ENCODE data around the gene ITGA3. TPM values are rescaled to one million over a fixed set of nuclear protein-coding genes. Genes with fewer than 3 reads are reported as not detected.
A peak's percentile ranks its signal among the peaks of the same experiment; 100 is the strongest.

ITGA3 gene
- polyA plus RNA-seq, 1 of the 3 experiments (the other 2 are of a cell fraction): 766 TPM

DNA sequence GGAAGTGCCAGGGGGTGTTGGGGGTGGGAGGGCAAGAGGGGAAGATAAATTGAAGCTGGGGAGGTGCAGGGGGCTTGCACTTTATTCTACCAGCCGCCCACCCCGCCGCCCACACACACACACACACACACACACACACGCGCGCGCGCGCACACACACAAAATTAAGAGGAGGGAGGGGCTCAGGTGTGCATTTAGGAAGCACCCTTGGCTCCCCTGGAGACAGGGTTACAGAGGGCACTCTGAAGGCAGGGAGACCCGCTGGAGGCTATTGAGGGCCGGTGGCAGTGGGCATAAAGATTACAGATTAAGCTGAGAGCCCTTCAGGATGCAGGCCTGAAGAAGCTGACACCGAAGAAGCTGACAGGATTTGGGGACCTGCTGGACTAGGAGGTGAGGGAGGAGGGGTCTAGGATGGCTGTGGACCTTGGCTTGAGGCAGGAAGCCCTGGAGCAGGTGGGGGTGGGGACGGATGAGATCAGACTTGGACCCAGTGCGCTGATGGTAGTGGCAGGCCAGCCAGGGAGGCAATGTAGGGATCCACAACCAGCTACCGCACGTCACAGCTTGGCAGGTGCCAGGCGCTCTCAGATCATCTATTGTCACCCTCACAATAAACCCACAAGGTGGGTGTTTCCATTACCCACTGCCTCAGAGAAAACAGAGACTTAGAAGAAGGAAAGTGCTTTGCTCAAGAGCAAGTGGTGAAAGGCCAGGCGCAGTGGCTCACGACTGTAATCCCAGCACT lies 74.8 kb downstream of the ITGA3 start:
- Histone ChIP-seq H3K4me2 (peak overlapping the region; percentile 99), H3K79me2 (ENCODE audit: insufficient read depth) (no peaks in the 10 kb centered on the region), H3K4me3 (ENCODE audit: low read depth in 2 of 2, low read length in 1 of 2) (peak overlapping the region; percentile 61 to 70), H3K36me3 (replicated peaks in 1 of 2; ENCODE audit: control insufficient read depth in 1 of 2, insufficient read depth in 2 of 2, low read length in 1 of 2) (peaks cover 0 to 11% of the 10 kb centered on the region in 2 experiments), H3K9ac (peak overlapping the region; percentile 73; the same call in 1 of the 2 replicates), H3K4me1 (ENCODE audit: control insufficient read depth in 1 of 2, insufficient read depth in 2 of 2, low read depth in 1 of 2, low read length in 1 of 2) (peaks cover 20 to 23% of the 10 kb centered on the region in 2 experiments; a peak in 3 of 4 replicates), H3K27ac (ENCODE audit: low read depth in 2 of 2, low read length in 1 of 2) (no peak overlapping the region; a peak in 1 of 4 replicates), H2AFZ (ENCODE audit: low read depth) (peak overlapping the region; percentile 91), H3K27me3 (ENCODE audit: insufficient read depth) (no peaks in the 10 kb centered on the region), H3K9me3 (no peaks in the 10 kb centered on the region), H4K20me1 (ENCODE audit: insufficient read depth) (0 out of 2 replicates have a peak, but pooled peaks cover 3% of the 10 kb centered on the region), H3K9me2 (no peaks in the 10 kb centered on the region), H3F3A (replicated peaks; ENCODE audit: insufficient read depth) (peaks cover 29% of the 10 kb centered on the region)
- DNase-seq: peak; percentile 67
- ChIA-PET CTCF (interaction anchor here (0.6 to 11.3 kb wide), 13 partner anchors 9 to 77 kb away, joined by 3 to 116 read pairs (median 7); partner anchors contain the start of genes COL1A1, PDK2 and PPP1R9B), POLR2A (interaction anchor here (0.7 to 2.5 kb wide), 11 partner anchors 8 to 48 kb away, joined by 3 to 13 read pairs (median 5); partner anchors contain the start of genes PDK2 and PPP1R9B)
- no peak for TF ChIP-seq REST (IDR thresholded peaks at IDR 0.05; ENCODE audit: low read depth, low read length)
- TF ChIP-seq, protein P1, sequence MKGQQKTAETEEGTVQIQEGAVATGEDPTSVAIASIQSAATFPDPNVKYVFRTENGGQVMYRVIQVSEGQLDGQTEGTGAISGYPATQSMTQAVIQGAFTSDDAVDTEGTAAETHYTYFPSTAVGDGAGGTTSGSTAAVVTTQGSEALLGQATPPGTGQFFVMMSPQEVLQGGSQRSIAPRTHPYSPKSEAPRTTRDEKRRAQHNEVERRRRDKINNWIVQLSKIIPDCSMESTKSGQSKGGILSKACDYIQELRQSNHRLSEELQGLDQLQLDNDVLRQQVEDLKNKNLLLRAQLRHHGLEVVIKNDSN (IDR thresholded peaks at IDR 0.05; ENCODE audit: borderline replicate concordance, low read depth): no peak
- TF ChIP-seq NRF1 (IDR thresholded peaks at IDR 0.05; ENCODE audit: low read depth, low read length): peak; percentile 56
- TF ChIP-seq, protein P2, sequence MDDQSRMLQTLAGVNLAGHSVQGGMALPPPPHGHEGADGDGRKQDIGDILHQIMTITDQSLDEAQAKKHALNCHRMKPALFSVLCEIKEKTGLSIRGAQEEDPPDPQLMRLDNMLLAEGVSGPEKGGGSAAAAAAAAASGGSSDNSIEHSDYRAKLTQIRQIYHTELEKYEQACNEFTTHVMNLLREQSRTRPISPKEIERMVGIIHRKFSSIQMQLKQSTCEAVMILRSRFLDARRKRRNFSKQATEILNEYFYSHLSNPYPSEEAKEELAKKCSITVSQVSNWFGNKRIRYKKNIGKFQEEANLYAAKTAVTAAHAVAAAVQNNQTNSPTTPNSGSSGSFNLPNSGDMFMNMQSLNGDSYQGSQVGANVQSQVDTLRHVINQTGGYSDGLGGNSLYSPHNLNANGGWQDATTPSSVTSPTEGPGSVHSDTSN (IDR thresholded peaks at IDR 0.05): peak; percentile 2; the same call in 1 of the 2 replicates
- no peak for TF ChIP-seq NFIC (IDR thresholded peaks at IDR 0.05; ENCODE audit: borderline replicate concordance)
- no peak for TF ChIP-seq RFX5 (IDR thresholded peaks at IDR 0.05; ENCODE audit: low read length)
- no peak for TF ChIP-seq CHD2 (IDR thresholded peaks at IDR 0.05; ENCODE audit: low read length, partially characterized antibody)
- no peak for TF ChIP-seq TCF12 (IDR thresholded peaks at IDR 0.05)
- TF ChIP-seq, protein P3, sequence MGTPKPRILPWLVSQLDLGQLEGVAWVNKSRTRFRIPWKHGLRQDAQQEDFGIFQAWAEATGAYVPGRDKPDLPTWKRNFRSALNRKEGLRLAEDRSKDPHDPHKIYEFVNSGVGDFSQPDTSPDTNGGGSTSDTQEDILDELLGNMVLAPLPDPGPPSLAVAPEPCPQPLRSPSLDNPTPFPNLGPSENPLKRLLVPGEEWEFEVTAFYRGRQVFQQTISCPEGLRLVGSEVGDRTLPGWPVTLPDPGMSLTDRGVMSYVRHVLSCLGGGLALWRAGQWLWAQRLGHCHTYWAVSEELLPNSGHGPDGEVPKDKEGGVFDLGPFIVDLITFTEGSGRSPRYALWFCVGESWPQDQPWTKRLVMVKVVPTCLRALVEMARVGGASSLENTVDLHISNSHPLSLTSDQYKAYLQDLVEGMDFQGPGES (IDR thresholded peaks at IDR 0.05; ENCODE audit: low read depth, low read length): no peak
- no peak for TF ChIP-seq MEF2A (IDR thresholded peaks at IDR 0.05; ENCODE audit: borderline replicate concordance, low read depth)
- TF ChIP-seq POLR2AphosphoS5 (IDR thresholded peaks at IDR 0.05; ENCODE audit: low read depth, low read length): no peak
- TF ChIP-seq JUND (IDR thresholded peaks at IDR 0.05): no peak
- TF ChIP-seq FOXJ3 (CRISPR knock-in tag; IDR thresholded peaks at IDR 0.05): no peak
- no peak for TF ChIP-seq ZBTB33 (IDR thresholded peaks at IDR 0.05; ENCODE audit: borderline replicate concordance, low read depth)
- TF ChIP-seq TEAD4 (IDR thresholded peaks at IDR 0.05; ENCODE audit: borderline replicate concordance, insufficient read depth): no peak
- WGBS (ENCODE audit: low lambda C conversion rate): 69% methylated on average over 19 of the region's 19 CpGs
